GM18502 (cell line): Measurements from ENCODE around the gene RNU1-2.
"Not testable (repeated sequence)": the region's sequence is repeated elsewhere in the genome, so short reads cannot be mapped to it uniquely, and the experiment has no call there.

Source experiments
- ATAC-seq: cut with Tn5 transposase; IDR thresholded peaks from one replicate; pipeline ENCODE4 v1.9.1; 2021; ENCODE audit warnings: mild to moderate bottlenecking; ENCODE audit not compliant: unreplicated experiment, poor library complexity

Gene RNU1-2

DNA sequence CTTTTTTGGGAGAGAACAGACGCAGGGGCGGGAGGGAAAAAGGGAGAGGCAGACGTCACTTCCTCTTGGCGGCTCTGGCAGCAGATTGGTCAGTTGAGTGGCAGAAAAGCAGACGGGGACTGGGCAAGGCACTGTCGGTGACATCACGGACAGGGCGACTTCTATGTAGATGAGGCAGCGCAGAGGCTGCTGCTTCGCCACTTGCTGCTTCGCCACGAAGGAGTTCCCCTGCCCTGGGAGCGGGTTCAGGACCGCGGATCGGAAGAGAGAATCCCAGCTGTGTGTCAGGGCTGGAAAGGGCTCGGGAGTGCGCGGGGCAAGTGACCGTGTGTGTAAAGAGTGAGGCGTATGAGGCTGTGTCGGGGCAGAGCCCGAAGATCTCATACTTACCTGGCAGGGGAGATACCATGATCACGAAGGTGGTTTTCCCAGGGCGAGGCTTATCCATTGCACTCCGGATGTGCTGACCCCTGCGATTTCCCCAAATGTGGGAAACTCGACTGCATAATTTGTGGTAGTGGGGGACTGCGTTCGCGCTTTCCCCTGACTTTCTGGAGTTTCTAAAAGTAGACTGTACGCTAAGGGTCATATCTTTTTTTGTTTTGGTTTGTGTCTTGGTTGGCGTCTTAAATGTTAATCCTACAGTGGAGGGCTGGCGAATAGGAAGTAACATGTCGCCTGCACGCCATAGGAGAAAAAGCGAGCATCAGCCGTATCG lies at the start of gene RNU1-2:
Gene RNU1-2, plus strand, starts transcription at position 383 of the 718 bp plus-strand sequence.
- peak; percentile 97 for ATAC-seq

DNA sequence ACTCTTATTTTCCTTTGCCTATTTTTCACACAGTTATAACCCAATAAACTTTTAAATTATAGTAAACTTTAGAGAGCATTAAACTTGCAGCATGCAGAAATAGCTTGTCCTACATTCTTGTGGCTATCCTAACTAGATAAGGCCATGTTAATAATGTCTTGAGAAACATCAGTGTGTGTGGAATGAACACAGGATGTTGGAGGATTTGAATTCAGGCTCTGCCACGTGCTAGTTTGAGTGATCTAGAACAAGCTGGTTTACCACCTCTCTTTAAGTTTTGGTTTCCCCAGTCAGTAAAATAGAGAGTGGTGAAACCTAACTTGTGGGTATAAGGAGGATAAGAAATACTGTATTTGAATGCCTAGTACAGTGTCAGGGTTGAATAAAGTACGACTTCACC lies 39.6 kb upstream of the RNU1-2 start:
- ATAC-seq = not testable (repeated sequence)

DNA sequence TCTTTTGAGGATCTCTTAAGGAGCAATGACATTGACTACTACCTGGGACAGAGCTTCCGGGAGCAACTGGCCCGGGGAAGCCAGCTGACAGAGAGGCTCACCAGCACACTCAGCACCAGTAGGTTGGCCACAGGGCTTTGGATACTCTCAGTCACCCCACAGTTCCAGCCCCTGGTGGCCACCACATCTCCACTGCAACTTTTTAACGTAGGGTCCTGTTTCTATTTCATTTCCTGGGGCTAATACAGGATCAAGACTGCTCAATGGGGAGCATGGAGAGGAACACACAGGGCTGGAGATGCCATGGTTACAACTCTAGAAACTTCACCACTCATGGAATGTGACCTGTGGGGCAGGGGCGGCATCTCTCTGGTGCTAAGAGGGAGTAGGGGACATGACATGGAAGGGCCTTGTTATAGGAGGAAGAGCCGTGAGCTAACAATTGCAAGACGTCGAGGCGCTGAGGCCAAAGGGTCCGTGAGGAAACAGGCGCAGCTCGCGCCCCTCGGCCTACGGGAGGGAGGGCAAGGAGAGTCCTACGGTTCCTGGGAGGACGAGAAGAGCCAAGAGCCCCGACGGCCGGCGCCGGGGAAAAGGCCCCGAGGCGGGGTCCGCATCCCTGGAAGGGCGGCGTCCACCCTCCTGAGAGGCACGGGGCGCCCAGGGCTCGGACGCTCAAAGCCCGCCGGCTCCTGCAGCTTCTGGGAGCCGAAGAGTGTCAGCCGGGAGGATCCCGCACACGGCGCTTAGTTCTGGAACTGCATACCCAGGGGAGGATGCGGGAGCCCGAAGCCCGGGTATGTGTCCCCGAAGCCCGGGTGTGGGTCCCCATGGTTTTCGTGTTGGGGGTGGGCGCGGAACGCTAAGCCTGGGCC lies 36.4 kb upstream of the RNU1-2 start:
- not testable (repeated sequence) for ATAC-seq

DNA sequence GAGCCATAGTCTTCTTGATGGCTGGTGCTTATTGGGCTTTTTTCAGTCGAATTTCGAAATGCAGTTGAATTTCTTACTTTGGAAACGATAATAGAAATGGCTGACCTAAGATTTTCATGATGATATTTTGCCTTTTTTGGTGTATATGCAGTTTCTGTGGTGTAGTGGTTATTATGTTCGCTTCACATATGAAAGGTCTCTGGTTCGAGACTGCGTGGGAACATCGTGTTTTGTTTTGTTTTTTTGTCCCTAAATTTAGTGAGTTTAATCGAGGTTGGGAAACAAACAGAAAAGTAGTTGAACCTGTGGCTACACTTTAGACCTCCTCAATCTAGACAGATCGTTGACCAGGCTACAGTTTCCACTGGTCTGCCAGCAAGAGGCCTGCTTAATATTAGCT lies 35.7 kb upstream of the RNU1-2 start:
- not testable (repeated sequence) for ATAC-seq

DNA sequence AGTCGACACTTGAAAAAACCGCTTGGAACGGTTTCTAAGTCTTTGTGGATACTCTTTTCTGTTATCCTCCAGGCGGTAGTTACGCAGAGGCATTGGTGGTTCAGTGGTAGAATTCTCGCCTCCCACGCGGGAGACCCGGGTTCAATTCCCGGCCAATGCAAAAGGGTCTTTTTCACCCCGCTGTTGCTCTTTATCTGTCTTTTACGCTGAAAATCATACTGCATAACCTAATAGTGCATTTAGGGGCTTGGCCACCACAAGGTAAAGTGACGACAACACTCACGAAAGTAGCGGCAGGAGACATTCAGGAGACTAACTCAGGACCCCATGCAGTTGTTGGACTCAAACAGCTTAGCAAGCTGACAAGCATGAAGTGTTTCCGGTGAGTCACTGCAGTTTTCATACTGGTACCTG lies 33.9 kb upstream of the RNU1-2 start:
- not testable (repeated sequence) for ATAC-seq

DNA sequence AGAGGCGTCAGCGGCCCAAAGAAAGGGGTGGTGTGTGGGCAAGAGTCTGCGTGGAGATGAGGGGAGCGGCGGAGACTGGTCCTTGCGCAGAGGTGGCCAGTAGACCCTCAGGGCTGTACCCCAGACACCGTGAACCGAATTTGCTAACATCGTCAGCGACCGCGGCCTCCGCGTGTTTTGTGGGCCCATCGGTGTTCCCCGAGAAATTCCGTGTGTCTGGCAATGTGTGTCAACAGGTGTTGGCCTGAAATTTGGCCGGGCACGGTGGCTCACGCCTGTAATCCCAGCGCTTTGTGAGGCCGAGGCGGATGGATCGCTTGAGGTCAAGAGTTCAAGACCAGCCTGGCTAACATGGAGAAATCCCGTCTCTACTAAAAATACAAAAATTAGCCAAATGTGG lies 33.4 kb upstream of the RNU1-2 start:
- ATAC-seq = not testable (repeated sequence)

DNA sequence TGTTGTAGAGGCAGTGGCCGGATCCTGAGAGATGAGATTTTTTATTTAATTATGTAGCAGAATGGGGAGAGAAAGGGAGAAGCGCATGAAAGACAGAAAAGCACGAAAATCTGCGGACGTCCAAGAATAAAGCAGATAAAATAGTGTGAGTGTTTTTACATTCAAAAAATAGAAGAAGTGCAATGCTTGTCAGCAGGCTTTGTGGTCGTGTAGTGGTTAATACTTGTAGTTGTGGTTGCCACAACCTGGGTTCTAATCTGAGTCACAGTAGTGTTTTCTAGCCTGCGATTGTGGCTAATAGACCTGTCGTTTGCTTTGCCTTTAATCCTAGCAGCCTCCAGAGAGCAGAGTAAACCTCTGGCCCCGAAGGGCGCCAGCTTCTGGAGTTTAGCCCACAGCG lies 32.8 kb upstream of the RNU1-2 start:
- ATAC-seq = peak; percentile 67

DNA sequence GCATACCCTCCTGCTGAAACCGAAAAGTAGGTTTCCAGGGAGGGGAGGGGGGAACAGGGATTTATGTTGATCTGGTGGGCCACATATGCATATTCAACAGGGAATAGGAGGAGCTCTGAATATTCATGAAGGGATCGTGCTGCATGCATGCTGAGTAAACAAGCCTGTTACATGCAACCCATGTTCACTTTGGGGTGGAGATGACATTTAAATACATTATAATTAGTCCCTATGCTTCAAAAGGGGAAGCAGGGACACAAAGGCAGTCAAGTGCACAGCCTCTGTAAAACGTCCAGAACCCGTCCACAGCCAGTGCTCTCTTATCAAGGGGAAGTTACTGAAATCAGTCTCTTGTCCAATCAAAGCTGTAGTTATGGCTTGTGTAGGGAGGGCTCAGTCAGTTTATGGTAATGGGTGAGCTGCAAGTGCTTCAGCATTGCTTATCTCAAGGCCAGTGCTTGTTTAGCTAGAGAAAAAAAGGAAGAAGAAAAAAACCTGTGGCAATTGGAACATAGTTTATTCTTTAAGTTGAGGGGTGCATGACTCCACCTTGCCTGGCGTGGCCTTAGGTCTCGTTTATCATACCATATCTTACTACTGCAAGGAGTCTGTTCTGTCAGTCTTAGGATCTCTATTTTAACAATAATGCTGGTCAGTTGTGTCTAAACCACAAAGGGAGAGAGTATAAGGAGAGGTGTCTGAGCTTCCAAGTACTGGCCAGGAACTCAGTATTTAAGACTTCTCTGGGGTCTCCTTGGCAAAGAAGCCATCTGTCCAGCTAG lies 28.7 kb upstream of the RNU1-2 start:
- not testable (repeated sequence) for ATAC-seq

DNA sequence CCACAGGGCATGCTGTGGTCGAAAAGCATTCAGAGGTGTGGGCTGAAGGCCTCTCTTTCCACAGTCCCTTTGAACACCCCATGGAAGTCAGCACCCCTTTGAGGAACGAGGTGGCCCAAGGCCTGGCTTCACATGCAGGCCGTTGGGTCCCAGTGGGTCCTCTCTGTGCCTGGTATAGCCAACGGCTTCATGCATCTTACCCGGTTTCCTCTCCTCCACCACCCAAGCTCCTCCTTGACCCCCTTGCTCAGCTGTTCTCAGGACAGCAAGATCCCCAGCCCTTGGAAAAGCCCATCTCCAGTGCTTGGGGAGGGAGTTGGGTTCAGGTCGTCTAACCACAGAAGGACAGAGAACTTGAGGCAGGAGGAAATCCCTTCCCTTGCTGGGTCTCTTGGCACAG lies 27.0 kb upstream of the RNU1-2 start:
- ATAC-seq = not testable (repeated sequence)

DNA sequence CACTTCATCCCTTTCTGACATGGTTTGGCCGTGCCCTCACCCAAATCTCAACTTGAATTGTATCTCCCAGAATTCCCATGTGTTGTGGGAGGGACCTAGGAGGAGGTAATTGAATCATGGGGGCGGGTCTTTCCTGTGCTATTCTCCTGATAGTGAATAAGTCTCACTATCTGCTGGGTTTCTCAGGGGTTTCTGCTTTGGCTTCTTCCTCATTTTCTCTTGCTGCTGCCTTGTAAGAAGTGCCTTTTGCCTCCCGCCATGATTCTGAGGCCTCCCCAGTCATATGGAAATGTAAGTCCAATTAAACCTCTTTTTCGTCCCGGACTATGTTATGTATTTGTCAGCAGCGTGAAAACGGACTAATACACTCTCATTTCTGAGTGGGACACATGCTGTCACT lies 25.8 kb upstream of the RNU1-2 start:
- not testable (repeated sequence) for ATAC-seq

DNA sequence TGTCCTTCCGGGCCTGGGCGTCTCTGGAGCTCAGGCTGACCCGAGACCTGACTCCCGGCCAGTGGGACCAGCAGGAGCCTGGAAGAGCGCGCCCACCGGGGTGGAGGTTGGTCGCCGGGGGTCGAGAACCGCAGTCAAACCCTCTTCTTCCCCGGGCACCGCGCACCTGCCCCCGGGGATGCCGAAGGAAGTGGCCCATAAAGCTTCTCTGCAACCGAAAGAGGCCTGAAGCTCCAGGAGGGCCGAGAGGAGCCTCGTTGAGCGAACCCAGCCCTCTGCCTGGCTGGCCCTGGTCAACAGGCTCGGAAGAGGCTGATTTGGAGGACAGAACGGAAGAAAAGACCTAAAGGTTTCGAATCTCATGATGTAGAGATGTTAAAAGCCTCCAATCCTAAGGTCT lies 24.6 kb upstream of the RNU1-2 start:
- ATAC-seq = not testable (repeated sequence)

DNA sequence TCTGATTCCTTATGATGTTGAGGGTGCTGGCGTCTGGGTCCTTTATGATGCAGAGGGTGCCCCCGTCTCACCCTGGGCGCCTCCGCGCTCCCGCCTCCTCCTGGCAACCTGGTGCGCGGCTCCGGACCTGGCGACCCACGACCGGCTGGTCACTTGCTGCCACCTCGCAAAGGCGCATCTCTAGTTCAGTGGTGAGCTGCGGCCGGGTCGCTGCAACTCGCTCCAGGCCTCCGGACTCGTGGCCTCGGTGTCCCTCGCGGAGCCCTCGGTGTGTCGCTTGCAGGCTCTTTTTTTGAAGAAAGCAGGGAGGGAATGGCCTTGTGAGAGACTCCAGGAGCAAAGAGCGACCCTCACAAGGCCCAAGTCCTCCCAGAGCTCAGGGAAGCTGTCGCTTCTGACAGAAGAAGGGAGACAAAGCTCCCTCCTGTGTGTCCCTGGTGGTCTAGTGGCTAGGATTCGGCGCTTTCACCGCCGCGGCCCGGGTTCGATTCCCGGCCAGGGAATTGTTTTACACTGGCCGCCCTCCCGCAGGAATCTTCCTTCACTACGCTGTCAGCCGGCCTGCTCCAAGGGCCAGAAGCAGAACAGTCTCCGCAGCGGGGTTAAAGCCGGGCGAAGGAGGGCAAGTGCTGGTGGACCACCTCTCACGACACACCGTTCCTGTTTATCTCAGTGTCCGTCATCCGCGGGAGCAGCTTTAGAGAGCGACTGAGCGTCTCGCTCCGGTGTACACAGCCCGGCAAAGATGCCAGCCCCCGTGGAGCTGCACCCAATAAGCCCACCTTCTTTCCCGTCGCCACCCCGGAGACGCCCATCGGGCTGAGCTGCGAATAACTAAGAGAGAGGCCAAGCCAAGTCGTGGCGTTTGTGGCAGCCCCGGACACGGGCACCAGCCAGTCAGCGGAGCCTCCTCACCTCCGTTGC lies 23.4 kb upstream of the RNU1-2 start:
- ATAC-seq = not testable (repeated sequence)

DNA sequence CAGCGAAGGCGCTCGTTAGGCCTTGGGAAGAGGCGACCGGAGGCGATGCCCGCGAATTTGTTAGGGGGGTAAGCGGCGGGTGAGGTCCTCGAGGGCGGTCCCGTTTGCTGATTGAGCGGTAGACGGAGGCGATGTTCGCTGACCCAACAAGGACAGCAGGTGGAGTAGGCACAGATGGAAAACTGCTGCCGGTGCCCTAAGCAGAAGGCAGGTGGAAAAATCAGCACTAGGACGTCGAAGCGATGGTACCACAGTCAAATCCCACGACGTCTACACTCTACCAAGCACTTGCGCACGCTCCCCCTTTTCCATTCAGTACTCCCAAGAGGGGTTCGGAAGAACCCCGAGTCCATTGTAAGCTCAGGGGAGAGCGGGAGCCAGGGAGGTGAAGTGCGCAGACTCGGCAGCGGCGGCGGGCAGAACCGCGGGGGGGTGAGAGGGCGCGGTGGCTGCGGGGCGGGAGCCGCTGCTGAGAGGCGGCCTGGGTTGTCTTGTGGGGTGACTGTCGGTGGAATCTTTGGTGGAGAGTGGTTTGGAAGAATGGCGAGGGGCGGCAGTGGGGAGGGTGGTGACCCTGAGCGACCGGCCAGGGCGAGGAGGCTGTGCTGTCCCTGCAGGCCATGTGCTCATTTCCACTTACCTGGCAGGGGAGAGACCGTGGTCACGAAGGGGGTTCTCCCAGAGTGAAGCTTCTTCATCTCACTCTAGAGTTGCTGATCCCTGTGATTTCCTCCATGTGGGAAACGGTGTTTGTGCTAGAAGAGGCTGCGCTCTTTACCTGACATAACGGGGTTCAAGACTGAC lies 22.5 kb upstream of the RNU1-2 start:
- ATAC-seq = not testable (repeated sequence)

DNA sequence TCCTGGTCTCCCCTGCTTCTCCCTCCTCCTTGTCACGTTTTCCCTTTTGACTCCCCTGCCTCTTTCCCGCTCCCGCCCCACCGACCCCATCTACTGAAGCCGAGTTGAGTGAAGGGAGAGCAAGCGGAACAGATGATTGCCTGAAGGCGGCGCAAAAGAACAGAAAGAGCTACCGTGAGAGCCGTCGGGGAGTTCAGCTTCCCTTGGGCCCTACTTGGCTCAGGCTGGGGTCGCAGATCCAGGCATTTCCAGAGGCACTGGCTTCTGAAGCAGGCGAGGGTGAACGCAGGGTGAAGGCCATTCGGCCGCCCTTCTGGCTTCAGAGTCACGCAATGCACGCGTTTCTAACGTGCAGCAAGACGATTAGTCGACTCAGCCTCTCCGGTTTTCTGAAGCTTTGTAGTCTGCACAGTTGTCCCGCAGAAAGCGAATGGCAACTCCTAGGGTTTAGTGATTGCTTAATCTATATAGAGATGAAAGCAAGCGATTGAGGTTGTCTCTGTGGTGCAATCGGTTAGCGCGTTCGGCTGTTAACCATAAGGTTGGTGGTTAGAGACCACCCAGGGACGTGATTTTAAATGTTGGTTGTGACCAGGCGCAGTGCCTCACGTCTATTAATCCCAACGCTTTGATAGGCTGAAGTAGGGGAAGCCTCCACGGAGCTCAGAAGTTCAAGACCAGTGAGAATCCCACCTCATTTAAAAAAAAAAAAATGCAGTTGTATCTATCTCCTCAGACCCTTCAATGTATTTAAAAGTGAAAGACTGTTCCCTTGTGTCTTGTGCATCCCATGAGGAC lies 20.6 kb upstream of the RNU1-2 start:
- ATAC-seq = not testable (repeated sequence)

DNA sequence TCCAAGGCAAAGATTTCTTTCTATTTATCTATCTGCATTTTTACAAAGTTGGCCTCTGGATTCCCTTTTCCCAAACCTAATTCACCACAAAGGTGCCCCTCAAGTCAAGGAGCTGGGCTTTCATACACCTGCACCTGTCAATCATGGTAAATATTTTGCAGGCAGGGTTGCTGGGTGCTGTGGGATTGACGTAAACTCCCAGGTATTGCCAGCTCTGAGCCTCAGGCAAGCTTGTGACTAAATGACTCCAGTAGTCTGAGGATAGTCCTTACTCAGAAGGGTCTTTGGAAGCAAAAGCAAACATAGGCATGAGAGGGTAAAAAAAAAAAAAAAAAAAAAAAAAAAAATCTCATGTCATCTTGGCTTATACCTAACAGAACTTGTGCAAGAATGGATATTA lies 14.0 kb upstream of the RNU1-2 start:
- ATAC-seq = not testable (repeated sequence)

DNA sequence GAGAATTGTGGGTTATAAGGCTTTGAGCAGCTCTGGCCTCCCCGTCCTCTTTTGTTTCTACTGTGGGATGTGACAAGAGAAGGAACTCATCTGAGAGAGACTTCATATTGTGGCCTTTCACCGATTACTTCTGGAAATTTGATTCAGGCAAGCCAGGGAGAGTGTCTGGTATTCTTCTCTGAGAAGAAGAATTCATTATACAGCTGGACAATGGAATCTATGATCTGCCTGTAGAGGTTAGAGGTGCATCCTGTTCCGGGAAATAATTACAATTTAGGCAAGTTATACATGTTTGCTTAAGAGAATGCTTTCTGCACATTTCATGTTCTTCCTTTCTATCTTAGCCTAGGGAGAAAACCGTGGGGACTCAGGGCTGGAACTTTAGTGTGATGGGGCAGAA lies 12.8 kb upstream of the RNU1-2 start:
- ATAC-seq = no peak

DNA sequence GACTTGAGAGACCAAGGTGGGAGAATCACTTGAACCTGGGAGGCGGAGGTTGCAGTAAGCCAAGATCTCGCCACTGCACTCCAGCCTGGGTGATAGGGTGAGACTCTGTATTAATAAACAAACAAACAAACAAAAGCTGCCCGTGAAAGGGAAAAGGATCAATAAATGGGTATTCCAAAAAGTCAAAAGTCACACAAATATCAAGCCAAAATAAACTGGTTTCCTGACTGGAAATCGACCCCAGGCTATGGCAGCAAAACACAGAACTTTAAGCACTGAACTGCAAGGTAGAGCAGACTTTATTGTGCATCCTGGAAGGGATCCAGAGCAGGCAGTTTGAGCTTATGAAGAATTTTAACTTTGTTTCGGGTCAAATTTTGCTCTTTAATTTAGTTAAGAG lies 11.3 kb upstream of the RNU1-2 start:
- ATAC-seq = not testable (repeated sequence)
